Activated T-cell treated with anti-CD3 and anti-CD28 coated beads, Interleukin-2, amount 50 U/mL, for 24 hours (primary cell): ENCODE data around the gene ZNF579.
"Not testable (repeated sequence)": the region's sequence is repeated elsewhere in the genome, so short reads cannot be mapped to it uniquely, and the experiment has no call there.

Experiments
- DNase-seq: peaks from one replicate; pipeline ENCODE4 v3.0.0-alpha.2; 2020
- H3K27ac Mint-ChIP-seq: 2 replicates; pipeline ENCODE4 v1.8.0; 2020; ENCODE audit warnings: mild to moderate bottlenecking, mixed read lengths
- H3K27me3 Mint-ChIP-seq: 2 replicates; pipeline ENCODE4 v1.8.0; 2020; ENCODE audit warnings: mixed read lengths
- H3K36me3 Mint-ChIP-seq: 2 replicates; pipeline ENCODE4 v1.8.0; 2020; ENCODE audit warnings: low read depth, mixed read lengths
- H3K4me1 Mint-ChIP-seq: 2 replicates; pipeline ENCODE4 v1.8.0; 2020; ENCODE audit warnings: low read depth, mixed read lengths
- H3K4me3 Mint-ChIP-seq: 2 replicates; pipeline ENCODE4 v1.8.0; 2020; ENCODE audit warnings: mild to moderate bottlenecking, moderate library complexity, mixed read lengths
- H3K9me3 Mint-ChIP-seq: 2 replicates; pipeline ENCODE4 v1.8.0; 2020; ENCODE audit warnings: mixed read lengths

The ZNF579 gene

GRCh38 chr19:55536951-55537740, 43.5 kb downstream of the ZNF579 start, which contains the start of gene SBK2:
SBK2 (minus strand) TSS chr19:55537133; CDS start chr19:55536294, 839 bp downstream.
- no peaks in the 10 kb centered on the region for H3K36me3 Mint-ChIP-seq
- H3K27me3 Mint-ChIP-seq: no peaks in the 10 kb centered on the region
- H3K9me3 Mint-ChIP-seq: no peaks in the 10 kb centered on the region
- no peak within 1 kb of the TSS for H3K27ac Mint-ChIP-seq
- no peak for DNase-seq
- H3K4me3 Mint-ChIP-seq: no peak within 1 kb of the TSS
- H3K4me1 Mint-ChIP-seq: no peaks in the 10 kb centered on the region

DNA sequence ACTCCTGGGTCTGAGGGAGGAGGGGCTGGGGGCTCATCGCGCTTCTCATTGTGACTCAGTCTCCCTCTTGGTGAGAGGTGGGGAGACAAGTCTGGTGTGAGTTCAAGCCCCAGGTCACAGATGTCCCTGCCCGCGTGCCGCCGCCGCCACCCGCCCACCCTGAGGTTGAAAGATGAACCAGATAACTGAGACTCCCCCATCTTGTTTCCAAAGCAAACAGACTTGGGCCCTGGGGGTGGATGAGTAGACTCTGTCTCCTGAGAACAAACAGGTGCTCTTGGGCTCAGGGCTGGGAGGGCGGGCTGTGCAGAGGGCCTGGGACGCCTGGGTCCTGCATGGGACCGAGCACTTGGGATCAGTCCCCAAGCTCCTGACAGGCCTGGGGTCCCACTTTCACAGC, 44.3 kb downstream of the ZNF579 start:
- no peaks in the 10 kb centered on the region for H3K27me3 Mint-ChIP-seq
- no peaks in the 10 kb centered on the region for H3K4me1 Mint-ChIP-seq
- H3K4me3 Mint-ChIP-seq: no peak overlapping the region
- DNase-seq: no peak
- no peaks in the 10 kb centered on the region for H3K36me3 Mint-ChIP-seq
- H3K9me3 Mint-ChIP-seq: no peaks in the 10 kb centered on the region
- no peak overlapping the region for H3K27ac Mint-ChIP-seq

GRCh38 chr19:55535965-55536350, 44.7 kb downstream of the ZNF579 start:
- DNase-seq: no peak
- no peaks in the 10 kb centered on the region for H3K27me3 Mint-ChIP-seq
- H3K9me3 Mint-ChIP-seq: no peaks in the 10 kb centered on the region
- no peak overlapping the region for H3K27ac Mint-ChIP-seq
- no peak overlapping the region for H3K4me3 Mint-ChIP-seq
- no peaks in the 10 kb centered on the region for H3K4me1 Mint-ChIP-seq
- no peaks in the 10 kb centered on the region for H3K36me3 Mint-ChIP-seq

DNA sequence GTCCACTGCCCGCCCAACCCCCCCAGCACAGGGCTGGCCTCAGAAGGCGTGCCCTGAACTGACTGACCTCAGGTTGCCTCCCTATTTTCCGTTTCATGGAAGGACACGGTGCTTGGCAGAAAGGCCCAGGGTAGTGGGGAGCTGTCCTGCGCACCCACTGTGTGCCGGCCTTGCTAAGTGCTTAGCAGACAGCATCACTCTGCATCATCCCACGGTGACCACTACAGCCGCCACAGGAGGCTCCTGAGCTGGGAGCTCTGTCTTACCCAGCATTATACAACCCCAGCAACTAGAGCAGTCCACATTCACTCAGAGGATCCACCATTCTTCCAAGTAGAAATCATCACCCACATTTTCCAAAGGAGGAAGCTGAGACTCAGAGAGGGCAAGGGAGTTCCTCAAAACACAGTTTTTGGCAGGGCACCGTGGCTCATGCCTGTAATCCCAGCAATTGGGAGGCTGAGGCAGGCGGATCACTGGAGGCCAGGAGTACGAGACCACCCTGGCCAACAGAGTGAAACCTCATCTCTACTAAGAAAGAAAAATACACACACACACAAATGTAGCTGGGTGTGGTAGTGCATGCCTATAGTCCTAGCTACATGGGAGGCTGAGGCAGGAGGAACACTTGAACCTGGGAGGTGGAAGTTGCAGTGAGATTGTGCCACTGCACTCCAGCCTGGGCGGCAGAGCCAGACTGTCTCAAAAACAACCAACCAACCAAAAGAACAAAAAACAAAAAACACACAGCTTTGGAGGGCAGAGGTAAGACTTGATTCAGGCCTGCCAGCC, 45.3 kb downstream of the ZNF579 start:
- no peaks in the 10 kb centered on the region for H3K27me3 Mint-ChIP-seq
- H3K9me3 Mint-ChIP-seq: no peaks in the 10 kb centered on the region
- no peak overlapping the region for H3K27ac Mint-ChIP-seq
- H3K4me1 Mint-ChIP-seq: no peaks in the 10 kb centered on the region
- H3K4me3 Mint-ChIP-seq: no peak overlapping the region
- H3K36me3 Mint-ChIP-seq: no peaks in the 10 kb centered on the region
- no peak for DNase-seq

DNA sequence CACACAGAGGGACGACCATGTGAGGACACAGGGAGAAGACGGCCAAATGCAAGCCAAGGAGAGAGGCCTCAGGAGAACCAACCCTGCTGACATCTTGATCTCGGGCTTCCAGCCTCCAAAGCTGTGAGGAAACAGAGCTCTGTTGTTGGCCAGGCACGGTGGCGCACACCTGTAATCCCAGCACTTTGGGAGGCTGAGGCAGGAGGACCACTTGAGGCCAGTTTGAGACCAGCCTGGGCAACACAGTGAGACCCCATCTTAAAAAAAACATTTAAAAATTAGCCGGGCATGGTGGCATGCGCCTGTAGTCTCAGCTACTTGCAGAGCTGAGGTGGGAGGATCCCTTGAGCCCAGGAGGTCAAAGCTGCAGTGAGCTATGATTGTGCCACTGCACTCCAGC, 46.4 kb downstream of the ZNF579 start:
- H3K27me3 Mint-ChIP-seq, H3K4me3 Mint-ChIP-seq, DNase-seq, H3K36me3 Mint-ChIP-seq, H3K9me3 Mint-ChIP-seq, H3K27ac Mint-ChIP-seq, H3K4me1 Mint-ChIP-seq: not testable (repeated sequence)

DNA sequence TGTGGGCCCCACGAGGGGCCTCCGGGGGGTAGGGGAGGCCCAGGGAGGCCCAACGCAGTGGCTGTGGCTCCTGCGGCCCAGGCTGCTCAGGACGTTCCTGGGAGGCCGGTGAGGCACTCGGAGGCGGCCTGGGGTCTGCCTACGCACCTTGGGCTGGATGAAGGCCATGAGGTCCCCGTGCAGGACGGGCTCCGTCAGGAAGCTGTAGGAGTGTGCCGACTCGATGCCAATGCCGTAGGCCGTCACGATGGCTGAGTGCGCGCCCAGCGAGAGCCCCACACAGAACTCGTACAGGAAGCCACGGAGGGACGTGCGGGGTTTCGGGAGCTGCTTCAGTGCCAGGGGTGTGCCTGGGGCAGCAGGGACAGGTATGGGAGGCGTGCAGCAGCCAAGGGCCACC, 49.7 kb downstream of the ZNF579 start:
- Mint-ChIP-seq H3K4me1 (no peaks in the 10 kb centered on the region), H3K4me3 (no peak overlapping the region), H3K27me3 (no peaks in the 10 kb centered on the region), H3K27ac (no peak overlapping the region), H3K9me3 (no peaks in the 10 kb centered on the region), H3K36me3 (no peaks in the 10 kb centered on the region)
- no peak for DNase-seq

GRCh38 chr19:55529636-55530234, 50.9 kb downstream of the ZNF579 start:
- H3K27ac Mint-ChIP-seq: no peak overlapping the region
- no peak overlapping the region for H3K4me3 Mint-ChIP-seq
- H3K36me3 Mint-ChIP-seq: no peaks in the 10 kb centered on the region
- H3K4me1 Mint-ChIP-seq: no peaks in the 10 kb centered on the region
- no peaks in the 10 kb centered on the region for H3K9me3 Mint-ChIP-seq
- peaks cover 3% of the 10 kb centered on the region for H3K27me3 Mint-ChIP-seq
- DNase-seq: no peak

DNA sequence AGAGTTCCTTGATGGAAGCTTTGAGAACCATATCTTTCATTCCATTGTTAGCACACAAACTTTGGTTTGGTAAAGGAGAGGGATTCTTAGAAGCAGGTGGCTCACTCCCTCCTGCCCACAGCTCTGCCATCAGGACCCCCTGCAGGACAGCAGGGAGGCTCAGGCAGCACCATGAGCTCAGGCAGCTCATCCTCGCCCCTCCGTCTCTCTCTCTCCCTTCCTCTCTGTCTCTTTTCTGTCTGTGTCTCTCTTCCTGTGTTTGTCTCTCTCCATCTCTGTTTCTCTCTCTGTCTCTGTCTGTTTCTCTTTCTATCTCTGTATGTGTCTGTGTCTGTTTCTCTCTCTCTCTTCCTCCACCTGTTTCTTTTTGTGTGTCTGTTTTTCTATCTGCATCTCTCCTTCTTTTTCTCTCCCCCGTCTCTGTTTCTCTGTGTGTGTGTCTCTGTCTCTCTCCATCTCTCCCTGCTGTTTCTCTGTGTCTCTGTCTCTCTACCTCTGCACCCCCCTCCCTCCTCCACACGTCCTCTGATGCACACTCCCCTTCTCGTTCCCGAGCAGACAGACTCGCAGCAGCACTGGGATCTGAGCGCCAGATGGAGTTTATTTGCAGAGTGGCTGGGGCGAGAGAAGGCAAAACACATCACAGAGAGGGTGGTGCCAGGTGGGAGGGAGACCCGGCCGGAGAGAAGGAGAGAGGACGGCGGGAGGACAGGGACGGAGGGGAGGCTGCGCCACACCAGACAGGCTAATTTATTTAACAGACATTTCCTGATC, 52.4 kb downstream of the ZNF579 start:
- no peak for DNase-seq
- H3K27ac Mint-ChIP-seq: no peak overlapping the region

DNA sequence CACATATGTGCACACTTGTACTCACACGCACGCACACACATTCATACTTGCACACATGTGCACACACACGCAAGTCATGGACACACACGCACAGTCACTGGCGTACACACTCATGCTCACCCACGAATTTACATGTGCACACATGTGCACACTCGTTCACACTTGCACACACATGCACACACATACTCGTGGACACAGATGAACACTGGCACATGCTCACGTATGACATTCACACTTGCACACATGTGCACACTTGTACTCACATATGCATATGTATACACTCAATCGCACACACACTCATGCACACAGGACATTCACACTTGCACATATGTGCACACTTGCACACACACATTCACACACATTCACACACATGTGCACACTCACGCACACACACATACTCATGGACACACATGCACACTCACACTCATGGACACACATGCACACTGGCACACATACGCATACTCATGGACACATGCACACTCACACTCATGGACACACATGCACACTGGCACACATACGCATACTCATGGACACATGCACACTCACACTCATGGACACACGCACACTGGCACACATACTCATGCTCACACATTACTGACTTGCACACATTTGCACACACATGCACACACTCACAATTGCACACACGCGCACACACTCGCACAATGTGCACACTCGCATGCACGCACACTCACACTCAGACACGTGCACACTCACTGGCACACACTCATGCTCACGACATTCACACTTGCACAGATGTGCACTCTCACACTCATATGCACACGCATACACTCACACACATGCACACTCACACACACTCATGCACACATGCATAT, 53.2 kb downstream of the ZNF579 start:
- H3K27ac Mint-ChIP-seq: no peak overlapping the region
- no peak overlapping the region for H3K4me3 Mint-ChIP-seq
- DNase-seq: no peak
- H3K36me3 Mint-ChIP-seq: no peaks in the 10 kb centered on the region
- H3K4me1 Mint-ChIP-seq: no peaks in the 10 kb centered on the region
- H3K9me3 Mint-ChIP-seq: no peaks in the 10 kb centered on the region
- H3K27me3 Mint-ChIP-seq: peaks cover 3% of the 10 kb centered on the region

More for the DNA sequence above, 52.4 kb downstream of the ZNF579 start:
- no peaks in the 10 kb centered on the region for H3K4me1 Mint-ChIP-seq
- no peaks in the 10 kb centered on the region for H3K9me3 Mint-ChIP-seq
- no peak overlapping the region for H3K4me3 Mint-ChIP-seq
- peaks cover 3% of the 10 kb centered on the region for H3K27me3 Mint-ChIP-seq
- H3K36me3 Mint-ChIP-seq: no peaks in the 10 kb centered on the region
